Left renal pelvis (tissue), 4 donors: ENCODE data around the gene RND3. TPM values are rescaled to one million over a fixed set of nuclear protein-coding genes. Genes with fewer than 3 reads are reported as not detected.

Experiments
- DNase-seq, 4 donors: peaks; one replicate each; pipeline ENCODE4 v3.0.0-alpha.2; 2013; ENCODE audit warnings: low read depth in 4 of 4, low spot score in 3 of 4
- polyA plus RNA-seq, 4 donors: library from polyadenylated mRNA; unstranded; fragments of 120-200 nt; gene quantifications; one replicate each; pipeline ENCODE4 v1.2.1, GENCODE V29; 2013; ENCODE audit not compliant: insufficient read length in 4 of 4

Gene RND3
- polyA plus RNA-seq, 4 donors: 47.3 to 68.4 (median 51.5) TPM

- no peak for DNase-seq
These were observed 6.9 kb upstream of the RND3 start for GRCh38 chr2:150494234-150494945.

- DNase-seq: no peak
These were observed 4.5 kb upstream of the RND3 start for GRCh38 chr2:150491943-150492342.

DNA sequence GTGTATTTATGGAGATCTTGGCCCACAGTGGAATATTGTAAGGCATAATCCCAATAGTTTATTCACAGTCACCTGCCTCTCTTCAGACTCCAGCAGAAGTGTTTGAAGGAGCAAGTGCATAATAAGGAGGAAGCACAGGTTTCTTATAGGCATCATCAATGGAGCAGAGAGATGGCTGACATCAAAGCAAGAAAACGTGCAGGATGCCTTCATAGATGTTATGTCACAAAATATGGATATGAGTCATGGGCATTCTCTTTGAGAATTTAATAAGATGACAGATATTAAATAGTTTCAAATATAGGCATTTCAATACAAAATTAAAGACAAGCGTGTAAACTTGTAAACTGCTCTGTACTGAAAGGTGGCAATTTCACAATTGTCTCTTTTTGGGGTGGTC is 4.0 kb upstream of the RND3 start:
- DNase-seq: no peak

GRCh38 chr2:150490466-150490865 is 3.0 kb upstream of the RND3 start:
- DNase-seq: no peak

DNA sequence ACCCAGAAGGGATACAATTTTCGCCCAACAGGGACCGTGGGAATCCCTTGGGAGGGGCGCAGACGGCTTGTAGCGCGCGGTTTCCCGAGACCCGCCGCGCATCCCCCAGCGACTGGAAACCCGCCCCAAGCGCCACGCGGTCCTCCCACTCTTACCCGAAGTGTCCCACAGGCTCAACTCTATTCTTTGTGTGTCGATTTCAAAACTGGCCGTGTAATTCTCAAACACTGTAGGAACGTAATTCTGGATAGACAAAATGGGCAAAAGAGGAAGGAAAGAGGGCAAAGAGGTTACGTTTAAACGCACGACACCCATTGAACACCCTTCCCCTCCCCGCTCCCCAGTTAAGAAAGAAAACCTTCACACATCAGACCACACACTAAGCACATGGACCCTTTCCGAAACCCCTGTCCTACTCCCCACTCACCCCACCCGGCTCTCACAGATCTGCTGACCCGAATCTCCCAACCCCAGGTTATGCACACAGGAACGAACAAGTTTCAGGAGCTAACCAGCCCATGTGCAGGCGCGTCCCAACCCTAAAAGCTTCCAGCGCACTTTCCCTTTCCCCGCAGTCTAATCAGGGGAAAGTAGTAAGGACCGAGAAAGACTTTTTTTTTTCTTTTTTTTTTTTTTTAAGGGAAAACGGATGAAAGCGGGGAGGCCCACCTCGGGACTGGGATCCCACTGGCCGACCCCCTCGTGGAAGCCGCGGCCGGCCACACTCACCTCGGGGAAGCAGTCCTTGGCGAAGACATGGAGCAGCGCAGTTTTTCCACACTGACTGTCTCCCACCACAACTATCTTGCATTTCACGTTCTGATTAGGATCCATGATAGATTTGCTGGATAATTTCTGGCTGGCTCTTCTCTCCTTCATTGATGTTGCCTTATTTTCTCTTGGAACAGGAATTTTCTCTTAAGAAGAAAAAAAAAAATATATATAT is 655 bp downstream of the RND3 start:
- peak in 3 of 4 donors; percentile 35 to 48 (median 43) for DNase-seq

GRCh38 chr2:150485871-150486538 is 1.5 kb downstream of the RND3 start:
- peak; percentile 29 to 51 (median 40) for DNase-seq

DNA sequence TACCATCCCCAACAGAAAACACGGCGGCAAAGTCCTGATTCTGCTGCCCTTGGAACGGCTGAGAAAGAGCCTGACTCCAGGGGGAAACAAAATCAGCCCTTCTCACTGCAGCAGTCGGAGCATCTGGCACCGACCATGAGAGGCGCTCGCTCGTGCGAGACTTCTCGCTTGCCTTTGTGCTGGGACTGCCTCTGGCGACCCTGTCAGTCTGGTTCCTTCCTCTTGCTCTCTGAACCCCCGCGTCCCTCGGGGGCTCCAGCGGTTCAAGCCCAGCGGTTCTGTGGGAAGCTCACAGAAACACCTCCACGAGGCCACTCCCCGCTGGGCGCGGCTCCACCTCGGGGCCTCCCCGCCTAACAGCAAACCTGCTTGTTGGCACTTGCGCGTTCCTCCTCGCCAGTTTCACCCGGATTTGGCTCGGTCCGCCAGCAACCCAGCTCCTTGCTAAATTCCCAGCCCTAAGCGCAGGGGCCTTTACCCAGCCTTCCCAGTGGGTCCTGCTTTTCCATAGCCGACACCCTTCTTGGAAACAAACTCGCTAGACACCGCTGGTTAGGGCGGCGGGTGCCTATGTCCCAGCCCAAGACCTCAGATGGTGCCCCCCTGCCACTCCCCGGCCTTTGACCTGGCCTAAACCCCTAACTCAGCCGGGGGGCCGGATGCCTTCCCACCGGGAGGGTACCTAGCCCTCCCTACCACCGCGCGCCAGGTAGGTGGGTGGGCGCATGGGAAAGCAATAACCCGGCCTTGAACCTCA is 2.2 kb downstream of the RND3 start:
- DNase-seq: peak; percentile 60 to 74 (median 70)

DNA sequence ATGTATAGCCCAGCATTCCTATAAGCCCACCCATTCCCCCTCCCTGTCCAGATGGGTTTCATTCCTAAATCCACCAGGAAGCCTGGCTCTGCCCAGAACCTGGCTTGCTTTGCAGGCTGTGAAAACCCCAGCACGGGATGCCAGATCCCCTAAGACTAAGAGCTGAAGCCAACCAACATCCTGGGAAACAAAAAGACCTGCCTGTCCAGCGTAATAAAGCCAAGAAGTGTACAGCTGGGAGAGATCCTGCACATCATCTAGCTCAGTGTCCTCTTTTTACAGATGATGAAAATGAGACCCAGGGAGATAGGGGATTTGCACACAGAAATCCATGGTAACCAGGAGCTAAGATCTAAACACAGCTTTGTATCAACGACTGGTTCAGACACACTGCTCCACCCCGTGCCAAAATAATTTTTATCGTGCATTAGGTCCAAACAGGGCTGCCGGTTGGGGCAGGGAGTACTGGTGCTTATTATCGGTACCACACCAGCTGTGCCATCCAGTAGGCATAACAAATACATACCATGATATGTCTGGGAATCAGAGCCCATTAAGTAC is 2.9 kb downstream of the RND3 start:
- DNase-seq: no peak

- DNase-seq: no peak
These were observed 3.5 kb downstream of the RND3 start for GRCh38 chr2:150484006-150484405.

DNA sequence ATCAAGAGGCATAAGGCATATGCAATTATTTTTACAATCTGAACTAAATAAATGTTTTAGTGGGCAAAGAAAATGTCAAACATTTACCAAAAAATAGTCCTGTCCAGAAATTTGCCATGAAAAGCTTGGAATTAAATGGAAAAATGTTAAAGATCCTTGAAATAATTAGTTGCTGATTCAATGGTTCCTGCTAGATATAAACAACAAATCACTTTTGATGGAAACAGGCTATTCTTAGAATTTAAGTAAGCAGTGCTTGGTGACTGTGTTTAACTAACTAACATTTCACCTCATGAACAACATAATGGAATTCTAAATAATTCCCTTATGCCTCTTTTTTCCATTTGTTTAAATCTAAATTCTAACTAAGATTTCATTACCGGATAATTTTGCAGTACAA is 3.9 kb downstream of the RND3 start:
- no peak for DNase-seq

GRCh38 chr2:150482667-150483400 is 4.6 kb downstream of the RND3 start:
- DNase-seq: no peak

GRCh38 chr2:150482111-150482510 is 5.4 kb downstream of the RND3 start:
- no peak for DNase-seq

DNA sequence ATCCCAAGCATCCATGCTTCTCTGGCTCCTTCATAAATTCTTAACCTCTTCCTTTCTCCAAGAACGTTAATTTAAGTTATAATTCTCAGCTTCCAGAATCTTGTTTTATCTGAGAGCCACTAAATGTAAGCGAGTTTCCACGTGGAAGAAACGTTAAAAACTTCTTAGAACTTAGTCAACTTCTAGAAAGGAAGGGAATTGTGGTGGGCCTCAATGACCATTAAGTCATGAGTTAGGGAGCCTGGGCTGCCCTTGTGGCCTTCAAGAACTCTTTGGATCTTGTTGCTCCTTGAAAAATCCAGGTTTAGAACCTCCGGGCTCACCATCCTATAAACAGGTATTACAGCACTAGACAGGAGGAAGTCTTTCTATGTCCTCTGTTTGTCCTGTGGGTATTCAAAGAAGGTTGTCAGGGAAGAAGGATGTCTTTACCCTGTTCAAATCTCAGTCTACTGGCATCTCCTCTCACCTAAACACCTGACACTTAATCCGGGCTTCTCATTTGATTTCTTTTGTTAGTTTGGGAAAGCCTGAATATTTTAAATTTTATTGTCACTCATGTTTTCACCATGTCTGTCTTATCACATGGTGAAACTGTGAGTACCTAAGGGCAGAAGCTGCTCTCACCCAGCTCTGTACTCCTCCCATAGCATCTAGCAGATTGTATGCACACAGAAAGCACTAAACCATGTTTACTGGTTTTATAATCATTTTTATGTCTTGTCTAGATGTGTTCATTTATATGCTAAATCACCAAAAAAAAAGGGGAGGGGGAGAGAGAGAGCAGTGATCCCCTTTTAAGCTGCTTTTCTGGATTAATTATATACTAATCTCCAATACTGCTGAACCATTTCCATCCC is 6.3 kb downstream of the RND3 start:
- DNase-seq: no peak

DNA sequence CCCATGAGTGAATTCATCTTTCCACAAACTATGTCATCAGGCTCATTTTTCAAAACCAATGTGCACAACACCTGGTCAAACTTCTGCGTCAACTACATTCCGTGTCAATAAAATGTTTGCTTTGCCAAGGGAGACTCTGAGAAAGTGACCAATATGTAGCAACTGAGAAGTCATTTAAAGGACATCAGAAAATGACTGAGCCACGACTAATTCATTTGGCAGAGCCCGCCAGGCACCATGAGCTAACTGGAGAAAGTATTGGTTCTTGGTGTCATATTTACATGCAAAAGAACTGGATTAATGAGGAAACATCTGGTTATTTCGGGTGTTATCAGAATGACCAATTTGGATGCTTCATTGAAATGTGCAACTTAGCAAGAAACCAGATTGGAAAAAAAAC is 7.2 kb downstream of the RND3 start:
- no peak for DNase-seq

GRCh38 chr2:150479075-150479915 is 8.2 kb downstream of the RND3 start:
- DNase-seq: no peak

- no peak for DNase-seq
These were observed 9.1 kb downstream of the RND3 start for GRCh38 chr2:150478200-150478974.

DNA sequence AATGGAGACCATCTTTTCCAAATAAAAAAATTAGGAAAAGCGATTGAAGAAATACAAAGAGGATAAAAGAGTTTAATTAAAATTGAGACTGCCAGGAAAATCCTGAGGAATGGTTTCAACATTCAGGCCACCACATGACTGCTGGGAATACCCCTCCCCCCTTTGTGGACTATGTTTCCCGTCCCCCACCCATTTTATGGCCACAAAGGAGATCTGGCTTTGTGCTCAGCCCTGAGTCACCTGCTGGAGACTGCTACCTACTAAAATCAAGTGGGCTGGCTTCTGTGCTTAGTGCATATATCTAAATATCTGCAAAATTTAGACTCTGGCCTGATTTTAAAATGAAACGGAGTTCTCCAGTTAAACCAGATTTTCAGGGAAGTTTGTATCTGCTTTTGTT is 10.1 kb downstream of the RND3 start:
- DNase-seq: no peak
